Mesendoderm (in vitro differentiated cells): ENCODE data around the gene SLX4.
A peak's percentile ranks its signal among the peaks of the same experiment; 100 is the strongest.

Experiments used
- DNase-seq: peaks from one replicate; pipeline ENCODE4 v3.0.0; 2013
- H2AK5ac ChIP-seq: 2 replicates; pipeline ENCODE4 v1.6.1; 2013; ENCODE audit warnings: low read length, inconsistent platforms
- H2BK120ac ChIP-seq: 2 replicates; pipeline ENCODE4 v1.6.1; 2013; ENCODE audit warnings: low read depth, mild to moderate bottlenecking, low read length, moderate library complexity, mixed read lengths
- H2BK15ac ChIP-seq: replicated peaks from 2 replicates; pipeline ENCODE4 v1.6.1; 2013; ENCODE audit warnings: low read depth, mild to moderate bottlenecking, moderate library complexity
- H2BK5ac ChIP-seq: 2 replicates; pipeline ENCODE4 v1.6.1; 2013; ENCODE audit warnings: low read length, inconsistent platforms
- H3K18ac ChIP-seq: 2 replicates; pipeline ENCODE4 v1.6.1; 2013; ENCODE audit warnings: mild to moderate bottlenecking, low read length, mixed read lengths
- H3K23ac ChIP-seq: one replicate; pipeline ENCODE4 v1.6.1; 2013; ENCODE audit warnings: low read length
- H3K27ac ChIP-seq: 2 replicates; pipeline ENCODE4 v1.5.1; 2013; ENCODE audit warnings: low read depth, mild to moderate bottlenecking, inconsistent platforms, low read length, moderate library complexity
- H3K27me3 ChIP-seq: 2 replicates; pipeline ENCODE4 v1.6.1; 2013; ENCODE audit warnings: low read length, control low read depth, mild to moderate bottlenecking, inconsistent platforms; ENCODE audit not compliant: insufficient read depth, poor library complexity
- H3K36me3 ChIP-seq: 2 replicates; pipeline ENCODE4 v1.6.1; 2013; ENCODE audit warnings: low read length, inconsistent platforms; ENCODE audit not compliant: control insufficient read depth, insufficient read depth
- H3K4ac ChIP-seq: one replicate; pipeline ENCODE4 v1.6.1; 2013; ENCODE audit warnings: low read depth, mild to moderate bottlenecking, low read length, moderate library complexity
- H3K4me1 ChIP-seq: 2 replicates; pipeline ENCODE4 v1.6.1; 2013; ENCODE audit warnings: low read depth, low read length, inconsistent platforms; ENCODE audit not compliant: control insufficient read depth
- H3K4me2 ChIP-seq: 2 replicates; pipeline ENCODE4 v1.6.1; 2013; ENCODE audit warnings: low read length
- H3K4me3 ChIP-seq: 2 replicates; pipeline ENCODE4 v1.5.1; 2013; ENCODE audit warnings: mild to moderate bottlenecking, low read length
- H3K56ac ChIP-seq: one replicate; pipeline ENCODE4 v1.6.1; 2013; ENCODE audit warnings: low read length
- H3K79me1 ChIP-seq: 2 replicates; pipeline ENCODE4 v1.6.1; 2013; ENCODE audit warnings: low read length, inconsistent platforms
- H3K79me2 ChIP-seq: 2 replicates; pipeline ENCODE4 v1.6.1; 2013; ENCODE audit warnings: mild to moderate bottlenecking, low read length; ENCODE audit not compliant: control insufficient read depth, insufficient read depth
- H3K9ac ChIP-seq: 2 replicates; pipeline ENCODE4 v1.6.1; 2013; ENCODE audit warnings: low read length, inconsistent platforms
- H4K5ac ChIP-seq: one replicate; pipeline ENCODE4 v1.6.1; 2013; ENCODE audit warnings: low read length
- H4K8ac ChIP-seq: one replicate; pipeline ENCODE4 v1.6.1; 2013; ENCODE audit warnings: low read depth, mild to moderate bottlenecking, control low read depth, low read length, moderate library complexity
- WGBS: extraction: QIAGEN DNeasy Blood & Tissue Kit; methylation state at CpG from one replicate; pipeline ENCODE4 v1.1.7; 2013; ENCODE audit warnings: low lambda C conversion rate, missing lambda C conversion rate; ENCODE audit not compliant: insufficient coverage; ENCODE audit errors: extremely low coverage; 5-methylcytosine and 5-hydroxymethylcytosine counted together

Gene SLX4

DNA sequence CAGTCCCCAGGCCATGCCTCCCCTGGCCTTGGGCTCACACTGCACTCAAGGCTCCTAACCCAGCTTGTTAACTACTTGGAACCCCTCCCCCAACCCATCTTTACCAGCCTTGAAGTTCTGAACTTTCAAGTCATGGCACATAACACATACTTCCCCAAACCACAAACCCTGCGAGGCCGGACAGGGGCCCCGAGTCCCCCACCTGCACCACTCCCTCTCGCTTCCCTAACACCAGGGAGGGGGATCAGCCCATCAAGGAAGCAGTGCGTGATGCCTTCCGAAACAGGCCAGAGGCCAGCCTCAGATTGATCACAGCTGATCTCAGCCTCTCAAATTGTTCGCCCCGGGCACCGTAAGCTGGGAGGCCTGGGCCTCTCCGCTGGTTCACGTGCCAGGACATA, 31.2 kb downstream of the SLX4 start:
- H3K27me3 ChIP-seq, result no peaks in the 10 kb centered on the region
- no peak overlapping the region for H3K27ac ChIP-seq
- H3K4me1 ChIP-seq, result no peaks in the 10 kb centered on the region
- H3K18ac ChIP-seq, result no peak overlapping the region
- H2BK5ac ChIP-seq, result no peak overlapping the region
- no peak overlapping the region for H4K5ac ChIP-seq
- H3K4me3 ChIP-seq, result no peak overlapping the region
- no peaks in the 10 kb centered on the region for H3K79me2 ChIP-seq
- no peak overlapping the region for H3K4me2 ChIP-seq
- H2BK120ac ChIP-seq, result no peak overlapping the region
- H3K36me3 ChIP-seq, result peaks cover 6% of the 10 kb centered on the region
- no peak overlapping the region for H2BK15ac ChIP-seq
- no peak overlapping the region for H3K4ac ChIP-seq
- H3K23ac ChIP-seq, result no peak overlapping the region
- no peak for DNase-seq
- H3K79me1 ChIP-seq, result no peaks in the 10 kb centered on the region
- H4K8ac ChIP-seq, result no peak overlapping the region
- H2AK5ac ChIP-seq, result no peak overlapping the region
- H3K56ac ChIP-seq, result peak overlapping the region; percentile 0
- no CpG with 5 or more reads among the region's 11 CpGs for WGBS
- no peak overlapping the region for H3K9ac ChIP-seq

GRCh38 chr16:3579776-3580175, 31.6 kb downstream of the SLX4 start:
- H3K27me3 ChIP-seq, result no peaks in the 10 kb centered on the region
- H3K4me2 ChIP-seq, result no peak overlapping the region
- no peaks in the 10 kb centered on the region for H3K79me2 ChIP-seq
- H3K18ac ChIP-seq, result no peak overlapping the region
- no peak overlapping the region for H3K9ac ChIP-seq
- no peaks in the 10 kb centered on the region for H3K4me1 ChIP-seq
- H4K5ac ChIP-seq, result no peak overlapping the region
- H3K56ac ChIP-seq, result peak overlapping the region; percentile 0
- H2BK5ac ChIP-seq, result no peak overlapping the region
- no peaks in the 10 kb centered on the region for H3K79me1 ChIP-seq
- no peak overlapping the region for H3K23ac ChIP-seq
- peaks cover 6% of the 10 kb centered on the region for H3K36me3 ChIP-seq
- no peak for DNase-seq
- no peak overlapping the region for H2BK15ac ChIP-seq
- no CpG with 5 or more reads among the region's 7 CpGs for WGBS
- no peak overlapping the region for H4K8ac ChIP-seq
- H2BK120ac ChIP-seq, result no peak overlapping the region
- no peak overlapping the region for H2AK5ac ChIP-seq
- H3K4me3 ChIP-seq, result no peak overlapping the region
- H3K4ac ChIP-seq, result no peak overlapping the region
- no peak overlapping the region for H3K27ac ChIP-seq

GRCh38 chr16:3578610-3579551, 32.5 kb downstream of the SLX4 start:
- peaks cover 4% of the 10 kb centered on the region for H3K36me3 ChIP-seq
- H3K79me1 ChIP-seq, result no peaks in the 10 kb centered on the region
- H2BK5ac ChIP-seq, result no peak overlapping the region
- no peak overlapping the region for H3K18ac ChIP-seq
- H2BK15ac ChIP-seq, result no peak overlapping the region
- H3K4me3 ChIP-seq, result no peak overlapping the region
- H3K27me3 ChIP-seq, result no peaks in the 10 kb centered on the region
- no peak overlapping the region for H4K5ac ChIP-seq
- H3K23ac ChIP-seq, result no peak overlapping the region
- H3K9ac ChIP-seq, result peak overlapping the region; percentile 64
- DNase-seq, result peak; percentile 47
- no peaks in the 10 kb centered on the region for H3K4me1 ChIP-seq
- no peak overlapping the region for H4K8ac ChIP-seq
- H3K4ac ChIP-seq, result peak overlapping the region; percentile 24
- no peaks in the 10 kb centered on the region for H3K79me2 ChIP-seq
- peak overlapping the region; percentile 88 for H3K56ac ChIP-seq
- no peak overlapping the region for H2AK5ac ChIP-seq
- no peak overlapping the region for H3K27ac ChIP-seq
- no peak overlapping the region for H2BK120ac ChIP-seq
- WGBS, result no CpG with 5 or more reads among the region's 20 CpGs
- H3K4me2 ChIP-seq, result no peak overlapping the region

DNA sequence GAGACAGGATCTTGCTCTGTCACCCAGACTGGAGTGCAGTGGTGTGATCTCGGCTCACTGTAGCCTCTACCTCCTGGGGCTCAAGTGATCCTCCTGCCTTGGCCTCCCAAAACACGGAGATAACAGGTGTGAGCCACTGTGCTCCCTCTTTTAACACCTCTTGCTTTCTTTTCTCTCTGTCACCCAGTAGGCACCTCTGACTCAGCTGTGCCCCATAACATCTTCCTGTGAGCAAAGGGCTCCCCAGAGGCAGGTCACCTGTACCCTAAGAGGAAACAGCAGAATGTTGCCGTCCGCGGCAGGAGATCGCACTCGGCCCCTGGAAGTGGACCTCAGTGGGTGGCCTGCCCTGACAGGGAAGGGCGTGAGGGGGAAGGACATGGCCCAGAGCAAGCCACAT, 33.3 kb downstream of the SLX4 start:
- H3K9ac ChIP-seq, result no peak overlapping the region
- H3K4ac ChIP-seq, result no peak overlapping the region
- no peaks in the 10 kb centered on the region for H3K79me1 ChIP-seq
- H3K36me3 ChIP-seq, result peaks cover 2% of the 10 kb centered on the region
- H4K8ac ChIP-seq, result no peak overlapping the region
- no peak overlapping the region for H4K5ac ChIP-seq
- WGBS, result no CpG with 5 or more reads among the region's 8 CpGs
- H3K27me3 ChIP-seq, result no peaks in the 10 kb centered on the region
- no peaks in the 10 kb centered on the region for H3K79me2 ChIP-seq
- H2BK15ac ChIP-seq, result no peak overlapping the region
- no peak overlapping the region for H3K18ac ChIP-seq
- H3K56ac ChIP-seq, result peak overlapping the region; percentile 5
- no peak overlapping the region for H2BK120ac ChIP-seq
- DNase-seq, result no peak
- no peak overlapping the region for H2BK5ac ChIP-seq
- no peak overlapping the region for H3K27ac ChIP-seq
- H2AK5ac ChIP-seq, result no peak overlapping the region
- H3K23ac ChIP-seq, result no peak overlapping the region
- no peak overlapping the region for H3K4me2 ChIP-seq
- H3K4me1 ChIP-seq, result no peaks in the 10 kb centered on the region
- H3K4me3 ChIP-seq, result no peak overlapping the region

GRCh38 chr16:3577302-3577752, 34.1 kb downstream of the SLX4 start, which contains the start of gene NLRC3:
TSS of gene NLRC3 (minus strand) at chr16:3577403. CDS start at chr16:3565036, 12,367 bp downstream.
- H2BK5ac ChIP-seq, result no peak within 1 kb of the TSS
- H3K27me3 ChIP-seq, result no peaks in the 10 kb centered on the region
- DNase-seq, result no peak
- H3K4me1 ChIP-seq, result no peaks in the 10 kb centered on the region
- no peak within 1 kb of the TSS for H3K9ac ChIP-seq
- H3K23ac ChIP-seq, result no peak within 1 kb of the TSS
- no CpG with 5 or more reads among the region's 18 CpGs for WGBS
- H3K79me2 ChIP-seq, result no peaks in the 10 kb centered on the region
- H3K36me3 ChIP-seq, result no peaks in the 10 kb centered on the region
- H2AK5ac ChIP-seq, result no peak within 1 kb of the TSS
- H3K4me3 ChIP-seq, result no peak within 1 kb of the TSS
- H4K8ac ChIP-seq, result no peak within 1 kb of the TSS
- H3K56ac ChIP-seq, result peak within 1 kb of the TSS; percentile 5
- H3K27ac ChIP-seq, result no peak within 1 kb of the TSS
- no peak within 1 kb of the TSS for H3K18ac ChIP-seq
- H3K4me2 ChIP-seq, result no peak within 1 kb of the TSS
- H3K79me1 ChIP-seq, result no peaks in the 10 kb centered on the region
- H3K4ac ChIP-seq, result no peak within 1 kb of the TSS
- no peak within 1 kb of the TSS for H2BK120ac ChIP-seq
- H4K5ac ChIP-seq, result no peak within 1 kb of the TSS
- H2BK15ac ChIP-seq, result no peak within 1 kb of the TSS
